H9 (cell line): Measurements from ENCODE around the gene TFAM. TPM values are rescaled to one million over a fixed set of nuclear protein-coding genes. Genes with fewer than 3 reads are reported as not detected.

Experiments used
- DNase-seq: peaks from one replicate; pipeline ENCODE4 v3.0.0-alpha.2; 2017
- H2AFZ ChIP-seq: one replicate; pipeline ENCODE4 v1.6.1; 2013; ENCODE audit warnings: mild to moderate bottlenecking, low read length, control low read depth, moderate library complexity
- H2AK5ac ChIP-seq: 2 replicates; pipeline ENCODE4 v1.6.1; 2013; ENCODE audit warnings: low read length, control low read depth, mixed read lengths; ENCODE audit not compliant: insufficient read length
- H2BK120ac ChIP-seq: one replicate; pipeline ENCODE4 v1.6.1; 2013; ENCODE audit warnings: low read depth, mild to moderate bottlenecking, low read length, control low read depth, inconsistent platforms; ENCODE audit not compliant: poor library complexity, severe bottlenecking
- H2BK12ac ChIP-seq: 2 replicates; pipeline ENCODE4 v1.6.1; 2013; ENCODE audit warnings: low read length, control low read depth, mixed read lengths, low read depth; ENCODE audit not compliant: insufficient read length
- H2BK15ac ChIP-seq: 2 replicates; pipeline ENCODE4 v1.6.1; 2013; ENCODE audit warnings: low read depth, low read length, control low read depth
- H2BK20ac ChIP-seq: one replicate; pipeline ENCODE4 v1.6.1; 2013; ENCODE audit warnings: low read depth, mild to moderate bottlenecking, low read length, control low read depth, inconsistent platforms; ENCODE audit not compliant: poor library complexity, severe bottlenecking
- H2BK5ac ChIP-seq: 2 replicates; pipeline ENCODE4 v1.6.1; 2013; ENCODE audit warnings: low read length, control low read depth, mixed read lengths; ENCODE audit not compliant: insufficient read length
- H3K14ac ChIP-seq: 2 replicates; pipeline ENCODE4 v1.6.1; 2013; ENCODE audit warnings: low read length, control low read depth; ENCODE audit not compliant: insufficient read depth
- H3K18ac ChIP-seq: 2 replicates; pipeline ENCODE4 v1.6.1; 2013; ENCODE audit warnings: low read depth, mild to moderate bottlenecking, mixed read lengths, low read length, control low read depth; ENCODE audit not compliant: insufficient read length
- H3K23ac ChIP-seq: 2 replicates; pipeline ENCODE4 v1.6.1; 2013; ENCODE audit warnings: low read length, control low read depth, mixed read lengths, low read depth; ENCODE audit not compliant: insufficient read length
- H3K23me2 ChIP-seq: 2 replicates; pipeline ENCODE4 v1.6.1; 2013; ENCODE audit warnings: low read depth, mild to moderate bottlenecking, mixed read lengths, low read length, control low read depth; ENCODE audit not compliant: insufficient read length, poor library complexity, severe bottlenecking
- H3K27ac ChIP-seq: 2 replicates; pipeline ENCODE4 v1.5.1; 2013; ENCODE audit warnings: low read length, control low read depth, mixed read lengths, low read depth; ENCODE audit not compliant: insufficient read length
- H3K27me3 ChIP-seq: 2 replicates; pipeline ENCODE4 v1.6.1; 2013; ENCODE audit warnings: low read length, control low read depth, inconsistent platforms; ENCODE audit not compliant: insufficient read depth
- H3K4ac ChIP-seq: 2 replicates; pipeline ENCODE4 v1.6.1; 2013; ENCODE audit warnings: low read depth, mild to moderate bottlenecking, control low read depth, inconsistent platforms, low read length, moderate library complexity
- H3K4me1 ChIP-seq: 2 replicates; pipeline ENCODE4 v1.6.1; 2013; ENCODE audit warnings: low read length, control low read depth, inconsistent platforms; ENCODE audit not compliant: insufficient read depth
- H3K4me2 ChIP-seq: 2 replicates; pipeline ENCODE4 v1.6.1; 2013; ENCODE audit warnings: low read length, control low read depth, mixed read lengths; ENCODE audit not compliant: insufficient read length, insufficient read depth
- H3K56ac ChIP-seq: 2 replicates; pipeline ENCODE4 v1.6.1; 2013; ENCODE audit warnings: low read depth, mild to moderate bottlenecking, mixed read lengths, low read length, control low read depth; ENCODE audit not compliant: insufficient read length
- H3K79me1 ChIP-seq: 2 replicates; pipeline ENCODE4 v1.6.1; 2013; ENCODE audit warnings: low read depth, mild to moderate bottlenecking, moderate library complexity, low read length, control low read depth, inconsistent platforms; ENCODE audit not compliant: insufficient read depth, poor library complexity, severe bottlenecking
- H3K79me2 ChIP-seq: 2 replicates; pipeline ENCODE4 v1.6.1; 2013; ENCODE audit warnings: low read length, control low read depth, inconsistent platforms; ENCODE audit not compliant: insufficient read depth
- H3K9ac ChIP-seq: 2 replicates; pipeline ENCODE4 v1.6.1; 2013; ENCODE audit warnings: low read length, control low read depth, mixed read lengths; ENCODE audit not compliant: insufficient read length; ENCODE audit errors: extremely low read depth
- H3K9me3 ChIP-seq: one replicate; pipeline ENCODE4 v1.6.1; 2013; ENCODE audit warnings: low read depth, low read length, inconsistent platforms; ENCODE audit not compliant: control insufficient read depth
- H3T11ph ChIP-seq: one replicate; pipeline ENCODE4 v1.6.1; 2013; ENCODE audit warnings: mild to moderate bottlenecking, low read length, control low read depth, inconsistent platforms
- H4K20me1 ChIP-seq: one replicate; pipeline ENCODE4 v1.6.1; 2013; ENCODE audit not compliant: control insufficient read depth, insufficient read length, insufficient read depth
- H4K5ac ChIP-seq: 2 replicates; pipeline ENCODE4 v1.6.1; 2013; ENCODE audit warnings: low read depth, mild to moderate bottlenecking, mixed read lengths, low read length, control low read depth; ENCODE audit not compliant: insufficient read length
- H4K8ac ChIP-seq: replicated peaks from 2 replicates; pipeline ENCODE4 v1.6.1; 2013; ENCODE audit warnings: low read length, control low read depth, mixed read lengths, low read depth; ENCODE audit not compliant: insufficient read length
- H4K91ac ChIP-seq: 2 replicates; pipeline ENCODE4 v1.6.1; 2013; ENCODE audit warnings: low read depth, mild to moderate bottlenecking, moderate library complexity, mixed read lengths, low read length, control low read depth; ENCODE audit not compliant: insufficient read length
- H3K27ac Mint-ChIP-seq, 3 experiments: 2 replicates in 2 of 3; 3 replicates in 1 of 3; pipeline ENCODE4 v1.8.0; 2020 to 2021; ENCODE audit warnings: mixed read lengths in 3 of 3, mild to moderate bottlenecking in 1 of 3, moderate library complexity in 1 of 3
- H3K27me3 Mint-ChIP-seq: 2 replicates; pipeline ENCODE4 v1.8.0; 2021; ENCODE audit warnings: low read depth, mild to moderate bottlenecking, moderate library complexity, mixed read lengths
- H3K36me3 Mint-ChIP-seq, 3 experiments: 2 replicates in 2 of 3; 3 replicates in 1 of 3; pipeline ENCODE4 v1.8.0; 2020 to 2021; ENCODE audit warnings: low read depth in 3 of 3, mixed read lengths in 3 of 3; ENCODE audit not compliant: insufficient read depth in 1 of 3
- H3K4me1 Mint-ChIP-seq, 2 experiments: 2 replicates each; pipeline ENCODE4 v1.8.0; 2020; ENCODE audit warnings: mixed read lengths in 2 of 2
- H3K4me3 Mint-ChIP-seq, 2 experiments: 2 replicates in 1 of 2; 3 replicates in 1 of 2; pipeline ENCODE4 v1.8.0; 2020 to 2021; ENCODE audit warnings: mild to moderate bottlenecking in 2 of 2, mixed read lengths in 2 of 2, moderate library complexity in 1 of 2
- H3K9me3 Mint-ChIP-seq, 2 experiments: 2 replicates in 1 of 2; 3 replicates in 1 of 2; pipeline ENCODE4 v1.8.0; 2020; ENCODE audit warnings: mild to moderate bottlenecking in 2 of 2, mixed read lengths in 2 of 2, moderate library complexity in 1 of 2
- CTCF ChIP-seq: fragments of 200-600 bp; sonication (generic); conservative IDR thresholded peaks from 3 replicates; pipeline ENCODE4 v1.8.0; 2021; ENCODE audit warnings: antibody characterized with exemption, mild to moderate bottlenecking
- total RNA-seq: library from RNA; stranded (reverse); gene quantifications from 2 replicates; pipeline ENCODE4 v1.2.1, GENCODE V29; 2021

The TFAM gene
- total RNA-seq, 1 experiment from 2014 or later, result 144 TPM

GRCh38 chr10:58394471-58394870, 9.3 kb downstream of the TFAM start:
- no peak overlapping the region for H4K91ac ChIP-seq
- H3K4me1 Mint-ChIP-seq, result peaks cover 3% of the 10 kb centered on the region in 2 experiments
- H3K36me3 Mint-ChIP-seq, result peaks cover 24 to 73% (median 69%) of the 10 kb centered on the region in 3 experiments; a peak in 6 of 7 replicates
- H2AFZ ChIP-seq, result no peak overlapping the region
- no peaks in the 10 kb centered on the region for H3K79me2 ChIP-seq
- H3K27me3 ChIP-seq, result no peaks in the 10 kb centered on the region
- H3K27ac Mint-ChIP-seq, result no peak overlapping the region
- no peak overlapping the region for H3K4ac ChIP-seq
- H2AK5ac ChIP-seq, result no peak overlapping the region
- H3K9me3 Mint-ChIP-seq, result no peaks in the 10 kb centered on the region
- H3K27me3 Mint-ChIP-seq, result no peaks in the 10 kb centered on the region
- no peaks in the 10 kb centered on the region for H3K23me2 ChIP-seq
- no peak overlapping the region for H3K4me3 Mint-ChIP-seq
- no peak overlapping the region for H3K18ac ChIP-seq
- no peak for DNase-seq
- H4K5ac ChIP-seq, result no peak overlapping the region
- no peak overlapping the region for H2BK5ac ChIP-seq
- H4K8ac ChIP-seq, result no peak overlapping the region
- H2BK12ac ChIP-seq, result no peak overlapping the region
- H2BK20ac ChIP-seq, result no peak overlapping the region
- H3K23ac ChIP-seq, result no peak overlapping the region
- no peak overlapping the region for H3K14ac ChIP-seq
- no peak overlapping the region for H3K27ac ChIP-seq
- H3K9me3 ChIP-seq, result no peaks in the 10 kb centered on the region
- H4K20me1 ChIP-seq, result no peaks in the 10 kb centered on the region
- no peak overlapping the region for H3K4me2 ChIP-seq
- no peaks in the 10 kb centered on the region for H3K79me1 ChIP-seq
- TF ChIP-seq CTCF, result no peak
- no peak overlapping the region for H3K9ac ChIP-seq
- H2BK15ac ChIP-seq, result no peak overlapping the region
- no peak overlapping the region for H2BK120ac ChIP-seq
- no peak overlapping the region for H3K56ac ChIP-seq
- no peaks in the 10 kb centered on the region for H3K4me1 ChIP-seq
- H3T11ph ChIP-seq, result no peak overlapping the region
